T-helper 2 cell treated with Interferon-gamma antibody and Interleukin-4, amounts not matched to agents 5 μg/mL and 100 μg/mL, for 36 hours (primary cell): ENCODE measurements around the gene ATP11A.

Experiments
- DNase-seq: peaks from one replicate; pipeline ENCODE4 v3.0.0; 2021; ENCODE audit warnings: low spot score
- H3K27ac Mint-ChIP-seq: one replicate; pipeline ENCODE4 v1.8.0; 2021; ENCODE audit warnings: mild to moderate bottlenecking, mixed read lengths
- H3K27me3 Mint-ChIP-seq: one replicate; pipeline ENCODE4 v1.8.0; 2021; ENCODE audit warnings: low read depth, mixed read lengths
- H3K36me3 Mint-ChIP-seq: one replicate; pipeline ENCODE4 v1.8.0; 2021; ENCODE audit warnings: low read depth, mixed read lengths
- H3K4me1 Mint-ChIP-seq: one replicate; pipeline ENCODE4 v1.8.0; 2021; ENCODE audit warnings: low read depth, mixed read lengths
- H3K4me3 Mint-ChIP-seq: one replicate; pipeline ENCODE4 v1.8.0; 2022; ENCODE audit warnings: mild to moderate bottlenecking, moderate library complexity, mixed read lengths
- H3K9me3 Mint-ChIP-seq: one replicate; pipeline ENCODE4 v1.8.0; 2021; ENCODE audit warnings: mixed read lengths

The ATP11A gene

DNA sequence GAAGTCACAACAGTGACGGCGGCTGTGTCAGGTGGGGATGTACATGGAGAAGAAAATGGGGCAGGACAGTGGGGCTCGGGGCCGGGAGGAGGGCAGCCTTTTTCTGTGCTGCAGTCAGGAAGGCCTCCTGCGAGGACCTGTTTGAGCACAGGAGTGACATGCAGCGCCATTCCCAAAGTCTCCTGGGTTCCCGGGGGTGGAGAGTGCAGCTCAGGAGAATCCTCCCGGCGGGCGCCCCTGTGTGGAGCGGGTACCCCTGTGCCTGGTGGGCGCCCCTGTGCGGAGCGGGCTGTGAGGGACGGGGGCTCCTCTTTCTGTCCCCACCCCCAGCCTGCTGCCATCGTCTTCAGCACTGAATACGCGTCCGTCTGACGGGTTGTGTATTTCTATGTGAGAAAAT, 62.4 kb downstream of the ATP11A start:
- H3K27me3 Mint-ChIP-seq = no peaks in the 10 kb centered on the region
- no peak overlapping the region for H3K27ac Mint-ChIP-seq
- H3K4me3 Mint-ChIP-seq = no peak overlapping the region
- H3K36me3 Mint-ChIP-seq = peaks cover 2% of the 10 kb centered on the region
- no peaks in the 10 kb centered on the region for H3K9me3 Mint-ChIP-seq
- peaks cover 8% of the 10 kb centered on the region for H3K4me1 Mint-ChIP-seq
- DNase-seq = no peak

DNA sequence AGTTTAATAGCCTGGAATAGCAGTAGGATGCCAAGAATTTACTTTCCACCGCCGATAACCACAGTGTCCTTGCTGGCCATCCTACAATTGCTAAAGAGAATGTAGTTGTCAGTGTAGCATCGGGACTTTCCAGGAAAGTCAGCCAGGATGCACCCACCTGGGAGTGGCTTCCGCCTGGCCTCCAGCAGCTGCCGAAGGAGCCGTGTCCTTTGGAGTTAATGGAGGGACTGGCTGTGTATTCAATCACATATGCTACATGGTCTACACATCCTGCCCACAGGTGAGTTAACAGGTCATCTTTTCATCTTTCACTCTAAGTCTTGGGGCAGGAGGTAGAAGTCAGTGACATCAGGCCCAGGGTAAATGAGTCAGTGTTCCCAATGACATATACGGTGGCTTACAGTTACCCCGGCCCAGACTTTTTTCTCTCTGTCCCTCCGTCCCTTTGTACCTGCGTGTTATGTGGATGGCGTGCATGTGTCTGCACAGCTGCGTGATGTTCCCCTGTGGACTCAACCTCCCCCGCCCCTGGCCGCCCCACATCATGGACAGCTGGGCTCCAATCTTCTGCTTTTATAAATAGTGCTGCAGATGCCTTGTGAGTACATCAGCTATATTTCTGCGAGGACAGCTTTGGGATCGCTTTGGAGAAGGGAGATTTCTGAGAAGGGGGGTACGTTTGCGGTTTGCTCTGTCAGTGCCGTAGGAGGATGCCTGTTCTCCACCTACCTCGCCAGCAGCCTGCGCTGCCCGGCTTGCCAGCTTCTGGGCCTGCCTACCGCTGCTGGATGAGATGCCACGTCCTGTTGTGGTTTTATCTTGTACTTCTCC, 63.1 kb downstream of the ATP11A start:
- Mint-ChIP-seq H3K4me3 (no peak overlapping the region), H3K27me3 (no peaks in the 10 kb centered on the region), H3K36me3 (peaks cover 2% of the 10 kb centered on the region), H3K27ac (no peak overlapping the region), H3K9me3 (no peaks in the 10 kb centered on the region), H3K4me1 (peaks cover 8% of the 10 kb centered on the region)
- peak; percentile 27 for DNase-seq

DNA sequence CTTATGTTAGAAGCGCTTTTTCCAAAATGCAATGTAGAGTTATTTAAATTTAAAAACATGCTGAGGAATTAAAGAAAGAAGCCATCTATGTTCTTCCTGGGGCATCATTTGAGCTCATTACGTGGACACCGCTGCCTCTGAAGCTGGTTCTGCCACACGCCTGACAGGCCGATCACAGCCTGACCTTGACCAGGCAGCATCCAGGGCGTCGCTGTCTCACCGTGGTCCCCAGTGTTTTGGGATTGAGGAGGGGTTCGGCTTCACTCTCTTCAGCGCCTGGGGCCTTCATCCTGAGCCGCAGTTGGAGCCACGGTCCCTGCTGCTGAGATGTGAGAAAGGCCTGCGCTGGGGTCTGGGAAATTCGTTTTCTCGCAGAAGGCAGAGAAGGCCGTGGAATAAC, 64.0 kb downstream of the ATP11A start:
- Mint-ChIP-seq H3K36me3 (peaks cover 2% of the 10 kb centered on the region), H3K9me3 (no peaks in the 10 kb centered on the region), H3K4me1 (peaks cover 8% of the 10 kb centered on the region), H3K27ac (no peak overlapping the region), H3K4me3 (no peak overlapping the region), H3K27me3 (no peaks in the 10 kb centered on the region)
- DNase-seq = no peak

DNA sequence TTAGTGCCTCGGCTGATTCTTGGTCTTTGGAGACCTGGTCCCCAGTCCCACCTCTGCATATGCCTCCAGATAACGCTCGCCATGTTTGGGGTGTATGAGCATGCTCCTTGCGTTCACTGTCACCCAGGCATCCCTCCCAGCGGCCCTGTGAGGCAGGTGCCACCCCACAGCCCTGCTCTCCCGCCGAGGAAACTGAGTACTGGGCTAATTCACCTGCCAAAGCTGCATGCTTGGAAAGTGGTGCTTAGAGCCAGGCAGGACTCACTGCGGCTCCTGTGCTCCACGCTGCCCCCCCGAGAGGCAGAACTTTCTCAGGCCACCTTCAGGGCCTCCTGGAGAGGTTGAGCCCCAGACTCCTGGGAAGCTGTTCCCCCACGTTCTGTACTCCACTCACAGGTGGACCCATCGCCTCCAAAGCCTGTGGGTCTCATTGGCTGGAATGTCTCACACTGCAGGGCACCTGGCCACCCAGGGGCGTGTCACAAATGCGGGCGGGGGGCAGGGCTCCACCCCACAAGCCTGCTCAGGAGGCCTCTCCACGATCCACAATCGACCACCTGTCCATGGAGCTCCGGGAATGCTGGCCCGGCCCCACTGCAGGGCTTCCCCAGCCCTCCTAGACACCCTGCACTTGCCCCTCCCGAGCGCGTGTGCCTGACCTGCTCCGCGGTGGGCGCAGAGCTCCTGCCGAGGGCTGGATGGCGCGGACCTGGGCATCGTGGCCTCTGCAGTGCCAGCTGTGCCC, 64.6 kb downstream of the ATP11A start:
- Mint-ChIP-seq H3K9me3 (no peaks in the 10 kb centered on the region), H3K27ac (no peak overlapping the region), H3K36me3 (peaks cover 2% of the 10 kb centered on the region), H3K4me3 (no peak overlapping the region), H3K4me1 (peaks cover 13% of the 10 kb centered on the region), H3K27me3 (no peaks in the 10 kb centered on the region)
- no peak for DNase-seq

DNA sequence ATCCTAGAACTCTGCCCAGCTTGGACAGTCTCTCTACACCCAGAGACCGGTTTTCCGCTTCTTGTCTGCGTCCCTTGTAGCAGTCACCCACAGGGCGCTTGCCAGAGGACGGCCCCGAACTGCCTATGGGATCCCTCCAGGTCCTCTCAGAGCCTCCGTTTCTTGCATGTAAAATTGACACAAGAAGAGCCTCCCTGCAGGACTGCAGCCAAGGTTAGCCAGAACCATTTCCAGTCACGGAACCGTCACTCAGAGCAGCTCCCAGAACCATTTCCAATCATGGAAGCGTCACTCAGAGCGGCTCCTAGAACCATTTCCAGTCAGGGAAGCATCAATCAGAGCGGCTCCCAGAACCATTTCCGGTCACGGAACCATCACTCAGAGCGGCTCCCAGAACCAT, 65.5 kb downstream of the ATP11A start:
- no peak overlapping the region for H3K27ac Mint-ChIP-seq

DNA sequence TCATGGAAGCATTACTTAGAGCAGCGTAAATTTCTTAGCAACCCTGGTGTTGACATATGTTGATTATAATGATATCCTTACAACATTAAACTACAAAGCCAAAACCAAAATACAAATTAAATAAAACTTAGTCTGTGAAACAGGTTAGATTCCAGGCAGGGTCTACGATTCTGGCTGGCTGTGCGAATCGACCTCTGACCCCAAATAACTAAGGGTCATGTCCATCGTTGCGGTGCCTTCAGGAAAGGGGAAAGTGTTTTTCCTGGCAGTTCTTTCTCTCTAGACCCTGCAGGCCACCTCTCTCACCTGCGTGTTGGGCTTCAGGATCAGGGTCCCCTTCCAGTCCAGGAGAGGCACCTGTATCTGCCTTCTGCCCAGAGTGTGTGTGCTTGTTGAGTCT, 66.2 kb downstream of the ATP11A start:
- H3K27ac Mint-ChIP-seq = no peak overlapping the region
- H3K4me3 Mint-ChIP-seq = no peak overlapping the region
- H3K36me3 Mint-ChIP-seq = peaks cover 2% of the 10 kb centered on the region
- no peaks in the 10 kb centered on the region for H3K9me3 Mint-ChIP-seq
- no peaks in the 10 kb centered on the region for H3K27me3 Mint-ChIP-seq
- peaks cover 13% of the 10 kb centered on the region for H3K4me1 Mint-ChIP-seq
- no peak for DNase-seq

More for the DNA sequence above, 65.5 kb downstream of the ATP11A start:
- H3K4me3 Mint-ChIP-seq = no peak overlapping the region
- H3K36me3 Mint-ChIP-seq = peaks cover 2% of the 10 kb centered on the region
- no peaks in the 10 kb centered on the region for H3K27me3 Mint-ChIP-seq
- no peak for DNase-seq
- H3K9me3 Mint-ChIP-seq = no peaks in the 10 kb centered on the region
- peaks cover 13% of the 10 kb centered on the region for H3K4me1 Mint-ChIP-seq

DNA sequence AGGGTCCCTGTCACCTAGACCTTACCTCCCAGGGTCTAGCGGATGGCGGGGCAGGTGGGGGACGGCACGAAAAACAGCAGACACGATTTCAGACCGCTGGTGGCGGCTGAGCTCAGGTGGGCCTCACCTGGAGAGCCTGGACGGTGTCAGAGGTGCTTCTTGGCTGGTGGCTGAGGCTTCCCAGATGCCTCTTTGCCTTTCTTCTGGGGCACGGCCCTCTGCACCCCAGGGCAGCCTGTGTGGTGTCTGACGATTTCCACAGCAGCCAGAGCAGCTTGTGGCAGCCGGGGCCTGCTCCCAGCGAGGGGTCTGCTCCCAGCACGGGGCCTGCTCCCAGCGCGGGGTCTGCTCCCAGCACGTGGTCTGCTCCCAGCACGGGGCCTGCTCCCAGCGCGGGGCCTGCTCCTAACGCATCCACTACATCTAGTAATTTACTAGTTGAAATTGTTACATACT, 66.7 kb downstream of the ATP11A start:
- DNase-seq = no peak

DNA sequence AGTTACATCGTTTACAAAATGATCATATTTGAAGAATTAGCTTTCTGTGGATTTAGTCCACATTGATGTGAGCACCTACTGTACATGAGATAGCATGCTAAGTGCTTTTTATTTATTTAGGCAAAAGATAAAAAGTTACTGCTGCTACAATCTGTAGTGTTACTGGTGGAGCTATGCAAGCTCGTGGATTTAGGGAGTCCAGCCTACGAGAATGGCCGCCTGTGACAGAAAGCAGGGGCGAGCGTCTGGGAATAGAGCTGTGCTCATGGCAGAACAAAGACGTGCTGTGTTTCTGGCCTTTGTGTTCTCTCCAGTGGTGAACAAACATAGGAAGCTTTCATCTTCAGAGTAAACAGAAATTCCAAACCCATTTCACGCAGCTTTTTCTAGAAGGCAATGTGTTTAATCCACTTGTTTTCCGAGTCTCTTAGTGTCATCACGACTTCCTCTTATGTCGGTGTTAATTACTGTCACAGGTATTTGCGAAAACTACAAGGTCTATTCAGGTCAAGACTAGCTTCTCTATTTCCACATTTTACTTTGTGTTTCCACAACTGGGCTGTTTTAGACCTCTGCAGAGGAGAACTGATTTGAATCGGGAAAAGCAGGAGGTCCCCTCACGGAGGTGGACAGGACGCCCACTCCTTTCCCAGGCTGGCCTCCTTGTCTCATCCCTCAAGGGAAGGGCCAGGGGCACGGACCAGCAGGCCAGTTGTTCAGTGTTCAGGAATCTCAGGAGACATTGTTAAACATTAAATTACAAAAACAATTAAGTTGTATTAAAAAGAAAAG, 67.3 kb downstream of the ATP11A start:
- no peak overlapping the region for H3K27ac Mint-ChIP-seq
- no peak for DNase-seq
- H3K4me3 Mint-ChIP-seq = no peak overlapping the region
- H3K36me3 Mint-ChIP-seq = peaks cover 2% of the 10 kb centered on the region
- no peaks in the 10 kb centered on the region for H3K27me3 Mint-ChIP-seq
- H3K4me1 Mint-ChIP-seq = peaks cover 13% of the 10 kb centered on the region
- no peaks in the 10 kb centered on the region for H3K9me3 Mint-ChIP-seq

More for the DNA sequence above, 66.7 kb downstream of the ATP11A start:
- Mint-ChIP-seq H3K9me3 (no peaks in the 10 kb centered on the region), H3K4me1 (peaks cover 13% of the 10 kb centered on the region), H3K4me3 (no peak overlapping the region), H3K27ac (no peak overlapping the region), H3K36me3 (peaks cover 2% of the 10 kb centered on the region), H3K27me3 (no peaks in the 10 kb centered on the region)

DNA sequence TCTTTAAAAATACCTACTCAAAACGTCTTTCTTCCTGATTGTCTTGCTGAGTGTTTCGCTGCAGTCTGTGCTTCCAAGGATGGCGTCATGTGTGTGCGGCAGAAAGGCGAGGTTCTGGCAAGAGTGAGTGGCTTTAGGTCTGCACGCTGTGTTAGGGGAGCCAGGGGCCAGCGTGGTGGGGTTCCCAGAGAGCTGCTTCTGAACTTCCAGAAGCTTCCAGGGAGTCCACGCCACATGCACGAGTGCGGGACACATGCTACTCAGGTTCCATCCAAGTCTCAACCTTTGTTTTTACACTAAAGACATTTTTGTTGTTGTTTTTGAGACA, 67.9 kb downstream of the ATP11A start:
- Mint-ChIP-seq H3K27me3 (no peaks in the 10 kb centered on the region), H3K36me3 (peaks cover 2% of the 10 kb centered on the region), H3K4me3 (no peak overlapping the region), H3K27ac (no peak overlapping the region), H3K9me3 (no peaks in the 10 kb centered on the region), H3K4me1 (peaks cover 13% of the 10 kb centered on the region)
- no peak for DNase-seq

DNA sequence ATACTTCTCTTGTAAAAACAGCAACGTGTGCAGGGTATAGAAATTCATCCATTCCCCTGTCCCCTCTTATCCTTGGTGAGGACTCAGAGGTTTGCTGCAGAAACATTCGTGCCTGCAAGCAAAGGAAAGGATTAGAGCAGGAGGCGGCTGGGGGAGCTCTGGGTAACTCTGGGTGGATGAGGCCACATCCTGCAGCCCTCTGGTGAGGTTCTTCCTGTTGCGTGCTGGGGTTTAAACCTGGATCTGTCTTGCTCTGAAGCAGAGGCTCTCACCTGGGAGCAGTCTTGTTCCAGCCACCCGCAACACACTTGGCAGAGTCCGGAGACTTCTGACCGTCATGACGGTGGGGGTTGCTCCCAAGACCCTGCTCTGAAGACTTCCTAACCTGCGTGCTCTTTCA, 69.2 kb downstream of the ATP11A start:
- H3K36me3 Mint-ChIP-seq = peaks cover 2% of the 10 kb centered on the region
- H3K27me3 Mint-ChIP-seq = no peaks in the 10 kb centered on the region

DNA sequence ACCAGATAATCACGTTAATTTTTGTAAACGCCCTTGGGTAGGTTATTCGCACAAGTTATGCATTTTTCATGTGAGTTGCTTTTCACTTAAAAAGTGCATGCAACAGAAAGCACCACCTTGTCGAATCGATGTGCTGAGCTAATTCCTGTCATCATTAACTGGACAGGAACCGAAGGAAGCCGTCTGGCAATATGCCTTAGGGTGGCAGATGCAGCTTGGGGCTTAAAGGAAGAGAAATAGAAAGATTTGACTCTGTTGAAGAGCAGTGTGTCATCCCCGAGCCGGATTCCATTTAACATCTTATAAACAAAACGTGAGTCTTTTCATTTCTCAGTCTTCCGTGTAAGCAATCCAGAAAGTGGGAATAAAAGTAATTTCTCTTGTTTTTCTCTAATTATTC, 70.0 kb downstream of the ATP11A start:
- no peak for DNase-seq
- H3K9me3 Mint-ChIP-seq = no peaks in the 10 kb centered on the region
- H3K4me1 Mint-ChIP-seq = peaks cover 5% of the 10 kb centered on the region
- H3K36me3 Mint-ChIP-seq = peaks cover 2% of the 10 kb centered on the region
- no peaks in the 10 kb centered on the region for H3K27me3 Mint-ChIP-seq
- H3K4me3 Mint-ChIP-seq = no peak overlapping the region
- no peak overlapping the region for H3K27ac Mint-ChIP-seq

More for the DNA sequence above, 69.2 kb downstream of the ATP11A start:
- no peak for DNase-seq
- no peak overlapping the region for H3K27ac Mint-ChIP-seq
- H3K4me1 Mint-ChIP-seq = peaks cover 5% of the 10 kb centered on the region
- no peaks in the 10 kb centered on the region for H3K9me3 Mint-ChIP-seq
- no peak overlapping the region for H3K4me3 Mint-ChIP-seq

DNA sequence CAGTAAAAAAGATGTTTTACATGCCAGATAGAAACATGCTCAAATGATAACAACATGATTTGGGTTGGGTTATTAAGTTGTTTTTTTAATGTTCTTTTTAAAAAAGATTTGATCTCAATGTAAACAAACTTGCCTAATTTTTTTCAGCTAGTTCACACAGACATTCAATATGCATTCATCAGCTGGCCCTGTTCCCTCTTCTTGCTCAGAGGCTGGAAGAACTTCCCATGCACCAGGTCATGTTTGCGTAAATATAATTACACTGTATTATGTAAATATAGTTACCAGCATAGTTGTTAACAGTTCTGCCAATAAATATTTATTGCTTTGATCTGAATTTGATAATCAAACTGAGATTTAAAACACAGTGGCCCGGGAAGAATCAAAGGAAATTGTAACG, 70.6 kb downstream of the ATP11A start:
- Mint-ChIP-seq H3K27ac (no peak overlapping the region), H3K36me3 (peaks cover under 1% of the 10 kb centered on the region), H3K4me3 (no peak overlapping the region), H3K4me1 (peaks cover 5% of the 10 kb centered on the region), H3K27me3 (no peaks in the 10 kb centered on the region), H3K9me3 (no peaks in the 10 kb centered on the region)
- DNase-seq = no peak

DNA sequence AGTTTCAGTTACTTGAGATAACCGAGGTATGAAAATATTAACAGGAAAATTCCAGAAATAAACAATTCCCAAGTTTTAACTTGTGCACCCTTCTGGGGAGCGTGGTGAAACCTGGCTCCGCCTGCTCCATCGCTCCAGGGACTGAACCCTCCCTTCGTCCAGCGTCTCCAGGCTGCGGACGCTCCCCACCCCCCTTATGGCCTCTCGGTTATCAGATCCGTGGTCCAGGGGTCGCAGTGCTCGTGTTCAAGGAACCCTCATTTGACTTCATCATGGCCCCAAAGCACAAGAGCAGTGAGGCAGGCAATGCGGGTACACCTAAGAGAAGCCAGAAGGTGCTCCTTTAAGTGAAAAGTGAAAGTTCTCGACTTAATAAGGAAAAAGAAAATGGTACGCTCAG, 71.1 kb downstream of the ATP11A start:
- Mint-ChIP-seq H3K9me3 (no peaks in the 10 kb centered on the region), H3K27me3 (no peaks in the 10 kb centered on the region), H3K4me3 (no peak overlapping the region), H3K36me3 (no peaks in the 10 kb centered on the region), H3K4me1 (peaks cover 6% of the 10 kb centered on the region), H3K27ac (no peak overlapping the region)
- DNase-seq = no peak
